GM21723 (cell line): ENCODE data around the gene KRTAP22-1.

Experiments used
- ATAC-seq: cut with Tn5 transposase; IDR thresholded peaks from one replicate; pipeline ENCODE4 v1.9.1; 2021; ENCODE audit warnings: mild to moderate bottlenecking, moderate library complexity; ENCODE audit not compliant: unreplicated experiment

KRTAP22-1 gene

DNA sequence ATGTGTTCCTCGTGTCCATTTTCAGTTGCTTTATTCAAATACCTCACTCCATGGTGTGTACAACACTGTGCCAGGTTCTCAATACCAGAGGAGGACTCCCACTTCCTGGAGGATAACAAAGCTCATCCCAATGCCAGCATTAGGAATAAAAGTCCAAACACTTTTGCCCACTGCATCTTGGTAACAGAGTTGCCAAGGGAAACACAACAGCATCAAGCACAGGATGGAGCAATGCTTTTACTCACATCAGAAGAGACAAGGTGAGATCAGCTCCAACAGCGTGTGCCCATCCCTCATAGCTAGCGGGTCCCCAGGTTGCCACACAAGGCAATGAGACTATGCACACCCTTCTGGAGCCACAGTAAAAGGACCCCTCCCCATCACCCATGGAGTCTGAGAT lies 22.5 kb downstream of the KRTAP22-1 start:
- no peak for ATAC-seq

DNA sequence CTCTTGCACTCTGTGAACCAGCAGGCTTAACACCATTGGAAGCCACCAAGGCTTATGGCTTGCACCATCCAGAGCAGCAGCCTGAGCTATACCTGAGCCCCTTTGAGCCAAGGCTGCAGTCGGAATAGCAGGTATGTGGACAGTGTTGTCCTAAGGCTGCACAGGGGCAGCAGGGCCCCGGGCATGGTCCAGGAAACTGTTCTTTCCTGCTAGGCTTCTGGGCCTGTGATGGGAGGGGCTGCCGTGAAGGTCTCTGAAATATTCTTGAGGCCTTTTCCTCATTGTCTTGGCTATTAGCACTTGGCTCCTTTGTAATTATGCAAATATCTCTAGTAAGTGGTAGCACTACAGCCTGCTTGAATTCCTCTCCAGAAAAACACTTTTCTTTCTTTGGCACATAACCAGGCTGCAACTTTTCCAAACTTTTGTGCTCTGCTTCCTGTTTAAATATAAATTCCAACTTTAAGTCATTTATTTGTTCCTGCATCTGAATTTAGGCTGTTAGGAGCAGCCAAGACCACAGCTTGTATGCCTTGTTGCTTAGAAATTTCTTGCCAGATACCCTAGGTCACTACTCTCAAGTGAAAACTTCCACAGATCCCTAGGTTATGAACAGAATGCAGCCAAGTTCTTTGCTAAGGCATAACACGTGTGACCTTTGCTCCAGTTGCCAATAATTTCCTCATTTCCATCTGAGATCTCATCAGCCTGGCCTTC lies 24.7 kb downstream of the KRTAP22-1 start:
- ATAC-seq, result no peak

DNA sequence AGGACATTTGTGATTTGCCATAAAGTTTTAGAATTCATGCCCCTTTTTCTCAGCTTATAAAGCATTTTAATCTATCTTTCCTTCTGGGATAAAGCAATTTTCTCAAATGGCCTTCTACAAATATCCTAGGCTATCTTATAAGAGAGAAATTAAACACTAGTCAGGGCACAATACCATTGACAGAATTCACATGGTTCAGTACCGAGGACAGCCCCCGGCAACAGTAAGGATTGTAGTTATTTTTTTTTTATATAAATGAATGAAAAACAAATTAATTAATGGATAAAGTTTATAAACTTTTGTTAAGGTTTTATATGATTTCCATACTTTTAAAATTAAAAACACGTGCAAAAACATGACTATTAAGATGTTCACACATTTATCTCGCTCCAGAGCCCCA lies 27.2 kb downstream of the KRTAP22-1 start:
- ATAC-seq, result no peak

DNA sequence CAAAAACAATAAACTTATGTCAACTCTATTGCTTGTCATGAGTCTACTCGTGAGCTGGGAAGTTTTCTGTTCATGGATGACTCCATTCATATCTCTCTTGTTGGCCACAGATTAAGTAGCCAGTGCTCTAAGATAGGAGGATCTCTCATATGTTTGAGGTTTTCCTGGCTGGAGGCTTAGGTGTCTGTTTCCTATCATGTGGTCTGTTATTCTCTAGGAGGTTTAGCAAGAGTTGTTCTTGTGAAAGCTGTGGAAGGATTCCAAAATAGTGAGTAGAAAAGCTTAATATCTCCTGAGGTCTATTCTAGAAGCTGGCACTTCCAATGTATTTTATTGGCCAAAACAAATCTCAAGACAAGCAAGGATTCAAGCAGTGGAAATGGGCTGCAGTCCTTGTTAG lies 28.3 kb downstream of the KRTAP22-1 start:
- no peak for ATAC-seq

DNA sequence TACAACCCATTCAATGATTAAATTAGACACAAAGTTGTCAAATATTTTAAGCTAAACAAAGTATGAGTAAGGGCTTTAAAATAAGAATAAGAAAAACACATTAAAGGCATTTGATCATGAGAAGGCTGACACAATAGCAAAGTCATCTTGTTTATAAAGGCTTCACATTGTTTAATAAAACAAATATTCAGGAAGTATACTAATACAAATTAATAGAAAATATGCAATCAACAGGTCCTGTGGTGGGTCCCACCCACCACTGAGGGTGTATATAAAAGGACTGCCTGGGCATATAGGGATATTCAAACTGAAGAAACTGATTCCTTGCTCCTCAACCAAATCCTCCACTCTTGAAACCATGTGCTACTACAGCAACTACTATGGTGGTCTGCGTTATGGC lies 34.0 kb downstream of the KRTAP22-1 start, which contains the start of gene KRTAP20-2:
TSS of gene KRTAP20-2 (plus strand) at position 301 of the 400 bp plus-strand sequence. CDS start at position 359, 58 bp downstream.
- ATAC-seq, result no peak

DNA sequence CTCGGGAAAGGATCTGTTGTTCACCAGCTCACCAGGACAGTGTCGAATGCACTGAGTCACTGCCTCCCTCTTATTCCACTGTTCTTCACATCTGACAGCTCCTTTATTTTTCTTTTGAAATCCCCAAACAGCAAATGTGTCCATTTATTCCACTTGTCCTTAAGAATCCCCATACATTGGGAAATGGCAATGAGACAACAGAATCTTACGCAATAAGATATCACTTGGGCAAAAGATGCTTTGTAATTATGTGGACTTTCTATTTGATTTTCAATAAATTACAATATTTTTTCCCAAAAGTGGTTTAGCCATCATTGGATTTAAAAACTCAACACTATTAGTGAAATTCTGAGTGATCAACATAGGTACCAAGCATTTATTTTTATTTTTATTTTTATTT lies 37.8 kb downstream of the KRTAP22-1 start:
- no peak for ATAC-seq

DNA sequence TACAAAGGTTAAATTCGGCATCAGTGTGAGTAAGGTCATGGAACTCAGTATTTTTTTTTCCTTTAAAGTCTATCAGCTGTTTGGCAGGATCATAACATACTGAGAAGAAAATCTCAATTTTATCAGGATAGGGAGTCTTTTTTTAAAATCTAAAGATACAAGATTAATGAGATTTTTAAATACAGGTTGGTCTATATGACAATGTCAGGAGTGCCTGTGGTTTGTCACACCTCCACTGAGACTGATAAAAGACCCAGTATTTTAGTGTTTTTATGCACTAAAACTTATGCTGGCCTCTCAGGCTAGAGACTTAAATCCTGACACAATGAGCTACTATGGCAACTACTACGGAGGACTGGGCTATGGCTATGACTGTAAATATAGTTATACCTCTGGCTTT lies 41.7 kb downstream of the KRTAP22-1 start, which contains the start of gene KRTAP20-3:
TSS of gene KRTAP20-3 (plus strand) at position 301 of the 400 bp plus-strand sequence.
- ATAC-seq, result no peak

DNA sequence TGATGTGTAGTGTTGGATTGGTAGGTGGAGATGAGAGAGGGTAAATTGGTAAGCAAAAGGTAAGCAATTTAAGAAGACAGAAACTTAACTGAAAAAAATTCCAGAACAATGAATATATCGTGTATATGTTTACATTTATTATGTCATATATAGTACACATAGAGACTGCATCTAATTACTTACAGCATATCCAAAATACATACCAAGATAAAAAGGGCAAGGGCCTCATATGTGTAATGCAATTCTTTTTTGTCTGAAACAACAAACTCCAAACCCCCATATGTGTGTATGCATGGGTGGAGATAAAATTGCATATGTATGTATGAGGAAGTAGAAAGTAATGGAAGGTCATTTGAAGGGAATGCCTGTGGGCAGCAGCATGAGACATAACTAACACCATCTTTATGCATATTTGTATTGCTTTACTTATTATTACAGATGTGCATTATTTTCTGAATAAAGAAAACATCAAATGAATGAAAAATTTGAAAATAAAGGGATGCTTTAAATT lies 46.1 kb downstream of the KRTAP22-1 start:
- no peak for ATAC-seq
